Neutrophil (primary cell): Measurements from ENCODE around the gene DKC1.
"Not testable (repeated sequence)": the region's sequence is repeated elsewhere in the genome, so short reads cannot be mapped to it uniquely, and the experiment has no call there.

ENCODE experiments used
- H3K27ac ChIP-seq: fragments of 200-600 bp; sonication (generic); 2 replicates; pipeline ENCODE4 v1.5.1; 2016; ENCODE audit warnings: mild to moderate bottlenecking, moderate library complexity
- H3K27me3 ChIP-seq: fragments of 200-600 bp; sonication (generic); 2 replicates; pipeline ENCODE4 v1.6.0; 2016; ENCODE audit warnings: mild to moderate bottlenecking
- H3K36me3 ChIP-seq: fragments of 200-600 bp; sonication (generic); 2 replicates; pipeline ENCODE4 v1.5.1; 2017
- H3K4me1 ChIP-seq, 2 experiments: fragments of 200-600 bp in 1 of 2; sonication (generic) in 1 of 2; 1 replicate in 1 of 2; 2 replicates in 1 of 2; pipeline versions ENCODE4 v1.5.1 to v1.6.1; 2013 to 2016; ENCODE audit warnings: low read depth in 1 of 2, low read length in 1 of 2, mild to moderate bottlenecking in 1 of 2, moderate library complexity in 1 of 2; ENCODE audit not compliant: control insufficient read depth in 1 of 2, insufficient read depth in 1 of 2
- H3K4me3 ChIP-seq, 2 experiments: fragments of 200-600 bp in 1 of 2; sonication (generic) in 1 of 2; 1 replicate in 1 of 2; 2 replicates in 1 of 2; pipeline ENCODE4 v1.5.1; 2013 to 2016; ENCODE audit warnings: low read depth in 1 of 2, low read length in 1 of 2, mild to moderate bottlenecking in 1 of 2, moderate library complexity in 1 of 2
- H3K9me3 ChIP-seq: fragments of 200-600 bp; sonication (generic); 2 replicates; pipeline ENCODE4 v1.5.1; 2016
- TF ChIP-seq, protein P1 (sequence below): fragments of 200-600 bp; sonication (generic); IDR thresholded peaks from 2 replicates; pipeline ENCODE4 v1.5.1; 2016; ENCODE audit warnings: antibody characterized with exemption

The DKC1 gene

GRCh38 chrX:154809939-154810665, 47.4 kb downstream of the DKC1 start:
- no peak overlapping the region for H3K27ac ChIP-seq
- H3K36me3 ChIP-seq, result no peaks in the 10 kb centered on the region
- H3K27me3 ChIP-seq, result no peaks in the 10 kb centered on the region
- peaks cover 6 to 7% of the 10 kb centered on the region in 2 experiments for H3K4me1 ChIP-seq
- TF ChIP-seq, protein P1, sequence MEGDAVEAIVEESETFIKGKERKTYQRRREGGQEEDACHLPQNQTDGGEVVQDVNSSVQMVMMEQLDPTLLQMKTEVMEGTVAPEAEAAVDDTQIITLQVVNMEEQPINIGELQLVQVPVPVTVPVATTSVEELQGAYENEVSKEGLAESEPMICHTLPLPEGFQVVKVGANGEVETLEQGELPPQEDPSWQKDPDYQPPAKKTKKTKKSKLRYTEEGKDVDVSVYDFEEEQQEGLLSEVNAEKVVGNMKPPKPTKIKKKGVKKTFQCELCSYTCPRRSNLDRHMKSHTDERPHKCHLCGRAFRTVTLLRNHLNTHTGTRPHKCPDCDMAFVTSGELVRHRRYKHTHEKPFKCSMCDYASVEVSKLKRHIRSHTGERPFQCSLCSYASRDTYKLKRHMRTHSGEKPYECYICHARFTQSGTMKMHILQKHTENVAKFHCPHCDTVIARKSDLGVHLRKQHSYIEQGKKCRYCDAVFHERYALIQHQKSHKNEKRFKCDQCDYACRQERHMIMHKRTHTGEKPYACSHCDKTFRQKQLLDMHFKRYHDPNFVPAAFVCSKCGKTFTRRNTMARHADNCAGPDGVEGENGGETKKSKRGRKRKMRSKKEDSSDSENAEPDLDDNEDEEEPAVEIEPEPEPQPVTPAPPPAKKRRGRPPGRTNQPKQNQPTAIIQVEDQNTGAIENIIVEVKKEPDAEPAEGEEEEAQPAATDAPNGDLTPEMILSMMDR, result no peak
- H3K4me3 ChIP-seq, result no peak overlapping the region
- no peaks in the 10 kb centered on the region for H3K9me3 ChIP-seq

- Histone ChIP-seq H3K4me3 (no peak overlapping the region), H3K27ac (no peak overlapping the region), H3K27me3 (no peaks in the 10 kb centered on the region), H3K4me1 (no peaks in the 10 kb centered on the region), H3K9me3 (no peaks in the 10 kb centered on the region), H3K36me3 (no peaks in the 10 kb centered on the region)
- TF ChIP-seq, protein P1, result no peak
Observed at GRCh38 chrX:154812341-154813101, 49.9 kb downstream of the DKC1 start.

- no peaks in the 10 kb centered on the region for H3K4me1 ChIP-seq
- no peaks in the 10 kb centered on the region for H3K36me3 ChIP-seq
- no peak overlapping the region for H3K27ac ChIP-seq
- no peaks in the 10 kb centered on the region for H3K27me3 ChIP-seq
- TF ChIP-seq, protein P1, result no peak
- H3K9me3 ChIP-seq, result no peaks in the 10 kb centered on the region
- H3K4me3 ChIP-seq, result no peak overlapping the region
Observed at GRCh38 chrX:154813801-154814200, 51.1 kb downstream of the DKC1 start.

DNA sequence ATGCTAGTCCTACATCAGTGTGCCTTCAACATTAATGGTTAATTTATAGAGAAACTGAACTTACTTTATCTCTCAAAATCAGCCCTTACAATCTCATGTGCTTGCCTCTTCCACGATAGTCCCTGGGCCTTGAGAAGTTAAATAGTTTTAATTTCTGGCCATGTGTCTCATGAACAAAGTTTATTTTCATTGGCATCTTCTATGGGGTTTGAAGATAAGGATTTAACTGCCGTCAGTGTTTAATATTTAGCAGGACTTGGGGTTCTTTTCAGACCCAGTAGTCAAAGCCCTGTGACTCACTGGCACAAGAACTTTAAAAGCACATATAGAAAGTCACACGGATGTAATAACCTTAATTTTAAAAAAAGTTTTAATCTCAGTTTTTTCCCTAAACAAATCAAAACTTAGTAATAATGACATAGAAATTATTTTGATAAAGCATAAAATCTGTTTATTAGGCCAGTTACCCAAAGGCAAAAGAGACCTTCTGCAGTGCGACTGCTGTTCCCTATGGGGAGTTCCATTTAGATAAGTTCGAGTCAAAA, 52.7 kb downstream of the DKC1 start:
- no peak overlapping the region for H3K27ac ChIP-seq
- no peaks in the 10 kb centered on the region for H3K27me3 ChIP-seq
- no peak overlapping the region for H3K4me3 ChIP-seq
- no peaks in the 10 kb centered on the region for H3K4me1 ChIP-seq
- H3K36me3 ChIP-seq, result no peaks in the 10 kb centered on the region
- H3K9me3 ChIP-seq, result no peaks in the 10 kb centered on the region
- TF ChIP-seq, protein P1, result no peak

- H3K27ac ChIP-seq, H3K4me1 ChIP-seq, H3K9me3 ChIP-seq, H3K27me3 ChIP-seq, H3K4me3 ChIP-seq, H3K36me3 ChIP-seq: not testable (repeated sequence)
Observed at GRCh38 chrX:154816326-154816898, 53.7 kb downstream of the DKC1 start.

DNA sequence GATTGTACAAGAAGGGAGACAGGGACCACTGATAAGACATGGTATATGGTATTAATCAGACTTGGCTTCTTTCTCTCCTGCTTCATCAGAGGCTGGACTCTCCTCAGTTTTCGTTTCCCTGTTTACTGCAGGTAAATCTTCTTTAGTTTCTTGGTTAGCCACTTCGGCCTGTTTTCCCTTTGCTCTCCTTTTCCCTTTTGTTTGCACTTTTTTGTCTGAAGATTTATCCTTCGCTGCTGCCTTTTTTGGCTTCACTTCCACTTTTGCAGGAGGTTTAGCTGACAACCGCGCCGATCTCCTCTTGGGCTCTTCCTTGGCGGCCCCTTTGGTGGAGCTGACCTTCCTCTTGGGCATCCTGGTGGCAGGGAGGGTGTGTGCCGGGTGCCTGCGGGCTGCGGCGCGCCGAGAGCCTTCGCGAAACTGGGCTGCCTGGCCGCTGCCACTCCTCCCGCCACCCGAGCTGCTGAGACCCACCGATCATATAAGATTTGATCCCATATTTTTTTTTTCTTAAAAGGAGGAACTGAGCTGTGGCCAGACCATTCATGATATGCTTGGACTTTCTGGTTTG, 54.5 kb downstream of the DKC1 start:
- not testable (repeated sequence) for H3K9me3 ChIP-seq, H3K4me3 ChIP-seq, H3K4me1 ChIP-seq, H3K36me3 ChIP-seq, H3K27me3 ChIP-seq, H3K27ac ChIP-seq
